GM19238 (cell line): ENCODE measurements around the gene RHOT1.
A peak's percentile ranks its signal among the peaks of the same experiment; 100 is the strongest.
"Not testable (repeated sequence)": the region's sequence is repeated elsewhere in the genome, so short reads cannot be mapped to it uniquely, and the experiment has no call there.

Experiments
- DNase-seq: peaks from one replicate; pipeline ENCODE4 v3.0.0; 2011; ENCODE audit warnings: low spot score; ENCODE audit not compliant: insufficient read length

The RHOT1 gene

GRCh38 chr17:32142038-32142856 lies at the start of gene RHOT1:
RHOT1 (plus strand) TSS chr17:32142502; CDS start chr17:32142693, 191 bp downstream.
- peak; percentile 66 for DNase-seq

GRCh38 chr17:32099686-32100085 lies 42.6 kb upstream of the RHOT1 start:
- no peak for DNase-seq

- not testable (repeated sequence) for DNase-seq
These were observed 42.0 kb upstream of the RHOT1 start for GRCh38 chr17:32100323-32100722.

GRCh38 chr17:32100971-32101631 lies 41.2 kb upstream of the RHOT1 start:
- no peak for DNase-seq

GRCh38 chr17:32102172-32102571 lies 40.1 kb upstream of the RHOT1 start:
- DNase-seq, result no peak

- DNase-seq, result no peak
These were observed 39.6 kb upstream of the RHOT1 start for GRCh38 chr17:32102646-32103186.

- DNase-seq, result no peak
These were observed 38.7 kb upstream of the RHOT1 start for GRCh38 chr17:32103476-32104113.

- no peak for DNase-seq
These were observed 38.1 kb upstream of the RHOT1 start for GRCh38 chr17:32104158-32104557.

- not testable (repeated sequence) for DNase-seq
These were observed 35.8 kb upstream of the RHOT1 start for GRCh38 chr17:32106471-32106981.

- peak; percentile 14 for DNase-seq
These were observed 35.1 kb upstream of the RHOT1 start for GRCh38 chr17:32107194-32107593.

- no peak for DNase-seq
These were observed 31.7 kb upstream of the RHOT1 start for GRCh38 chr17:32110596-32110995.

GRCh38 chr17:32111141-32111771 lies 31.0 kb upstream of the RHOT1 start:
- no peak for DNase-seq

GRCh38 chr17:32112416-32112815 lies 29.9 kb upstream of the RHOT1 start:
- DNase-seq, result no peak

GRCh38 chr17:32114536-32114935 lies 27.8 kb upstream of the RHOT1 start:
- no peak for DNase-seq

- DNase-seq, result not testable (repeated sequence)
These were observed 26.8 kb upstream of the RHOT1 start for GRCh38 chr17:32115546-32115945.

- DNase-seq, result no peak
These were observed 25.4 kb upstream of the RHOT1 start for GRCh38 chr17:32116937-32117336.

GRCh38 chr17:32117399-32117798 lies 24.9 kb upstream of the RHOT1 start:
- DNase-seq, result no peak

- DNase-seq, result not testable (repeated sequence)
These were observed 24.2 kb upstream of the RHOT1 start for GRCh38 chr17:32118088-32118487.

GRCh38 chr17:32118835-32119234 lies 23.5 kb upstream of the RHOT1 start:
- no peak for DNase-seq

GRCh38 chr17:32120141-32120540 lies 22.2 kb upstream of the RHOT1 start:
- DNase-seq, result no peak

- DNase-seq, result no peak
These were observed 21.6 kb upstream of the RHOT1 start for GRCh38 chr17:32120716-32121115.
